GM18868 (cell line): ENCODE measurements around the gene ALG9.
"Not testable (repeated sequence)": the region's sequence is repeated elsewhere in the genome, so short reads cannot be mapped to it uniquely, and the experiment has no call there.

Experiments used
- ATAC-seq: cut with Tn5 transposase; IDR thresholded peaks from one replicate; pipeline ENCODE4 v1.9.1; 2021; ENCODE audit warnings: mild to moderate bottlenecking, moderate library complexity; ENCODE audit not compliant: unreplicated experiment

Gene ALG9

GRCh38 chr11:111797145-111797581 is 74.2 kb downstream of the ALG9 start:
- peak; percentile 73 for ATAC-seq

DNA sequence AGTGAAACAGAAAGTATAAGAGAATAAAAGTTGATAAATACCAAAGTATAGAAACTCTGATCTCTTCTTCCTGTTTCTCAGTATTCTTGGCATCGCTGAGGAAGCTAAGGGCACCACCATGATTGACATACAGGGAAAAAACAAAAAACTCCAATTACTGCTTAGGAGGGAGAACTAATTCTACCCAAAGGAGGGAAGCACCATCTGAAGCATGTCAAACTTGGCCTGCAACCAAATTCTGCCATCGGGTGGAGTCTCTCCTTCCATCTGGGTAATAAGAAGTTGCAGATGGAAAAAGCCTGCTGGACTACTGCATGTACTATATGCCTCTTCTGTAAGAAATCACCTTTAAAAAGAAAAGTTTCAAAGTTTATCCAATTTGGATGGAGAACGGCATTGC is 74.7 kb downstream of the ALG9 start:
- no peak for ATAC-seq

GRCh38 chr11:111795334-111795985 is 75.9 kb downstream of the ALG9 start:
- no peak for ATAC-seq

DNA sequence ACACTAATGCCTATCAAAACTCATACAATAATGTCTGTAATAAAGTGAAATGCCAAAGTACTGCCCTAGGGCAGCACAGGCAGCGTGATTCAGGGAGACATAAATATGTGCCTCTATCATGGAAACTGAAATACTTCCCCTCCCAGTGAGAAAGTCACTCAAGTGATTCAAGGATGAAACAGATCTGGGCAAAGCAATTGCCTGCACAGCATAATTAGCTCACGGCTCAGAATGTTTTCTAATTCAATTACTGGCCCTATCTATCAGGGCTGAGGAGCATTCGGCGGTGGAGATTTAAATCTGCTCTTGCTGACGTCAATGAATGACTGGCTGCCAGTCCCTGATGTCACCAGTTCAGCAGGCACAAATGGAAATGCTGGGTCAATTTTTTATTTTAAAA is 77.5 kb downstream of the ALG9 start:
- no peak for ATAC-seq

GRCh38 chr11:111792955-111793500 is 78.4 kb downstream of the ALG9 start:
- ATAC-seq: no peak

DNA sequence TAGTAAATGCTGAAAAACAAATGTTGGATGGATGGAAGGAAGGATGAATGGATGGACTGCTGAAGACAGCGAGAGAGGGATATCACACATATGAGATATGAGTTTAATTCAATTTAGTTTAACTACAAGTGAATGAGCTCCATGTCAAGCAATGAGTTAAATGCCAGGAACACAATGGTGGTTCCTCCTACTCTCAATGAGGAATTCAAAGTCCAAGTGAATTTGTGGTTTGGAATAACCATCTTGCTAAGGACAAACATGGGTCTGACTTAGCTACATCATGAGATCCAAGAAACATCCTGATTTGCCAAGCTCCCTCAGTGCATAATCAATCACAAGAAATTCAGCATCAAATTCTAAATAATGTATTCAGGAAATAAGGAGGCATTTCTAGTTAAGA is 79.1 kb downstream of the ALG9 start:
- no peak for ATAC-seq

- no peak for ATAC-seq
Observed at GRCh38 chr11:111788464-111788863, 82.9 kb downstream of the ALG9 start.

DNA sequence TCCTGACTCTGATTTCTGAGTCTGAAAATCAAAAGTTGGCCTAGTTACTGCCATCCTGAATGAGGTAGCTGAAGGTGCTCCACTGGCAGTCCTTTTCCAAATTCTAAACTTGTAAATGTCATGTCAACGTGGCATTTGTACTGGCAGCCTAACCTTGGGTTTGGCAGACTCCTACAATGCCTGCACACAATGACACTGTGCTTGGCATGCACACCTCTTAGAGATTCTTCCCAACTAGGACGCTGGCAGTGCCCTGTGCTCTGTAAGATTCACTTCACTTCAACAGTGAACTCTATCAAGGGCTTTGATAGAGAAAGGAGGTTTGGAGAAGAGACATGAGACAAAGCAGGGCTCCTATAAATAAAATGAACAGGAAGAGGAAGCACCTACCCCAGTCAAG is 83.3 kb downstream of the ALG9 start:
- no peak for ATAC-seq

DNA sequence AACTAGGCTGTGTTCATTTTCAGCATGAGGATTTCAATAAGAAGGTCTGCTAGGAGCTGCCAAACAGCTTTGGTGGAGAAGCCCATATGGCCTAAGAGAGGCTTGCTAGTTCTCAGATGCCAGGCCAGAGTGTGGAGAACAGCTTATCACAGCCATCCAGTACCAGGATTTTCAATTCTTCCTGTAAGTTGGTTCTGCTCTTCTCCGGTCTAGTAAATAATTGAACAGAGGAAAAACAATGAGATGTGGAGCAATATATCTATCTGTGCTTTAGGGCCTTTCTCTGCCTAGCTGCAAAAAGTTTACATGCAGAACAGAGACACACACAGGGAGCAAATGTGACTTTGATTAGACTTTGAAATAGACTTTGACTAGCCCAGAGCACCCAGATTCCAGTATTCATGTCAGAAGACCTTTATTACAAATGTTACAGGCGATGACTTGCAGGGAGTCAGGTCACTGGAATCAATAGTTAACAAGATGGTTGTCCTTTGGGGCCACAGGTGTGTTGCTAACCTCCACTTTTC is 85.4 kb downstream of the ALG9 start:
- ATAC-seq: no peak

GRCh38 chr11:111785076-111785475 is 86.3 kb downstream of the ALG9 start:
- ATAC-seq: no peak

- ATAC-seq: not testable (repeated sequence)
Observed at GRCh38 chr11:111784311-111784710, 87.1 kb downstream of the ALG9 start.

GRCh38 chr11:111782109-111782741 is 89.2 kb downstream of the ALG9 start:
- ATAC-seq: no peak

DNA sequence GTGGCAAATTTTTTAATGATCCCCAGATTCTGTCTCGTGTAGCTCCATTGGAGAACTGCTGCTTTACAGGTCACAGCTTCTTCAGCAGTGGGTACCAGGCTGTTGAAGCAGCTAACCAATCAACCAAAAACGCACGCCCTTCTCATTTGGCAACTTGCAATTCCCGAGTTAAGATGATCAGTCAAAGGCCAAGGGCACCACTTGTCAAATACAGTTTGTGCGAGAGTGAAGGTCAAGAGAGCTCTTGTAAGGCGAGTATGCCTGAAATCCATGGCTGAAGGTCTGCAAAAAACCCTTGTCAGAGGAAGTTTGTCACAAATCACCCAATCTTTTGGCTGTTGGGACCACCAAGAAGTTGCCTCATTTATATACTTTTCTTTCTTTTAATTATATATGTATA is 92.3 kb downstream of the ALG9 start:
- ATAC-seq: no peak

DNA sequence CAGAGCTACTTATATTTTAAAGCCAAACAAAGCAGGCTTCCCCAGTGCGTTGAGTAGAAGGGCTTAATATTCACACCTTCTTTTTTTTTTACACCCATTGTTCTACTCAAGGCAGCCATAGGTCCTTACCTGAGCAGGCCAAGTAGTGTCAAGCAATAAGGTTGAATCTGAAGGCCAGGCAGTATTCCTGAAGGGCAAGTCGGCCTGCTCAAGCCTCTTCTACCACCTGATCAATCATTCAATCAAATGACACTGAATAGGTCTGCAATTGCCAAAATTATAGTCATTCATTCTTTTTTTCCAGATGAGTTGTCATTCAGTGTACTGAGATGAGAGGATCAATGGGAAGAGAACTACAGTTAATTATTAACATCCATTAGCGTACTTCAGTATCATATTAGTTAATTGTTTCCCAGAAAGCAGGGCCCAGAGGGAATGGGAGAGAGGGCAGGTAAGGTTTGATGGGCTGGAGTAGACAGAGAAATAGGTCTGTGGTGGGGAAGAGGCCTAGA is 93.3 kb downstream of the ALG9 start:
- no peak for ATAC-seq

- ATAC-seq: peak; percentile 57
Observed at GRCh38 chr11:111777094-111778046, 94.0 kb downstream of the ALG9 start.

GRCh38 chr11:111776398-111777093 is 94.8 kb downstream of the ALG9 start:
- ATAC-seq: peak; percentile 95

DNA sequence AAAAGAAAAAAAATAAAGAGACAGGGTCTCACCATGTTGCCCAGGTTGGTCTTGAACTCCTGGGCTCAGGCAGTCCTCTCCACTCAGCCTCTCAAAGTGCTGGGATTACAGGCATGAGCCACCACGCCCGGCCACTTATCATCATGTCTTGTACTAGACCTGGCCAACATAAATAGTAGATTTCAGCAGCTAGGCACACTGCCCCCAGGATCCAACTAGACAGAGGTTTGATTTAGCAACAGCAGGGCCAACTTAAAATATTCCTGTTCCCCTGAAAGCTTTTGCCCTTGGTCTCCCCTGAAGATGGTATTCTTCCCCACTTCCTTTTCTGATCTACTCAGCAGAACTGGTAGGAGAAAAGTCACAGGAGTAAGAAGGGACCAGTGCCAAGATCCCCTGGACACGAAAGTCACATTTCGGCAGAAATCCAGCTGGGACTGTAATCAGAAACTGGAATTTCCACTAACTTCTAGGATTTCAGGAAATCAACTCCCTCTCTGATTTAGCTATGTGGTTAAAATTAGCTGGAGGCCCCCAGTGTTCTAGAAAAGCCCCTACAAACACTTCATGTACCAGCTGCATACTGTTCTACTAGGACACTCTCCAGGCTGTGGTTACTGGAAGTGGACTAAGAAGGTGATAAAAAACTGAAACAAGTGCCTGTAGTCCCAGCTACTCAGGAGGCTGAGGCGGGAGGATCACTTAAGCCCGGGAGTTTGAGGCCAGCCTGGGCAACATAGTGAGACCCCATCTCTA is 96.2 kb downstream of the ALG9 start:
- no peak for ATAC-seq

- no peak for ATAC-seq
Observed at GRCh38 chr11:111772535-111772934, 98.8 kb downstream of the ALG9 start.

DNA sequence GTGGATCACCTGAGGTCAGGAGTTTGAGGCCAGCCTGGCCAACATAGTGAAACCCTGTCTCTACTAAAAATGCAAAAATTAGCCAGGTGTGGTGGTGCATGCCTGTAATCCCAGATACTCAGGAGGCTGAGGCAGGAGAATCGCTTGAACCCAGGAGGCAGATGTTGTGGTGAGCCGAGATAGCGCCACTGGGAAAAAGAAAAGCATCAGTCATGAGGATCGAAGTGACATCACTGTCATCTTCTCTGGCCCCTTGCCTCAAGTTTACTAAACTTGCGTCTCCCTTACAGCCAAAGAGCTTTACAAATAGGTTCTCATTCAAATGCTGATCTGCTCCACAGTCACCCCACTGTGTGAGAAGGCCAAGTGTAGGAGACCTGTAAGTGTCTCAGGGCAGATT is 100.2 kb downstream of the ALG9 start:
- not testable (repeated sequence) for ATAC-seq
